Heart left ventricle (tissue), 16 donors: Measurements from ENCODE around the gene WWC1. TPM values are rescaled to one million over a fixed set of nuclear protein-coding genes. Genes with fewer than 3 reads are reported as not detected.

Experiments
- ATAC-seq, 4 donors: fragments of 200-7000 bp; cut with Tn5 transposase; one replicate each; pipeline ENCODE4 v1.9.1; 2020 to 2022; ENCODE audit warnings: moderate library complexity in 4 of 4, mild to moderate bottlenecking in 3 of 4, moderate number of reproducible peaks in 1 of 4
- DNase-seq, 5 donors: peaks; one replicate each; pipeline ENCODE4 v3.0.0-alpha.2; 2020
- H3K27ac ChIP-seq, 12 donors: fragments of 200-600 bp; sonication (generic) in 4 of 12; one replicate each; pipeline versions ENCODE4 v1.5.0 to v1.8.0; 2016 to 2022; ENCODE audit warnings: mild to moderate bottlenecking in 2 of 12
- H3K27me3 ChIP-seq, 9 donors: fragments of 200-600 bp; sonication (generic) in 2 of 9; one replicate each; pipeline versions ENCODE4 v1.5.1 to v1.8.0; 2016 to 2022; ENCODE audit warnings: mild to moderate bottlenecking in 3 of 9
- H3K36me3 ChIP-seq, 9 donors: fragments of 200-600 bp; sonication (generic) in 2 of 9; one replicate each; pipeline versions ENCODE4 v1.5.0 to v1.8.0; 2018 to 2022; ENCODE audit warnings: mild to moderate bottlenecking in 2 of 9
- H3K4me1 ChIP-seq, 12 donors: fragments of 200-600 bp; sonication (generic) in 4 of 12; one replicate each; pipeline versions ENCODE4 v1.5.0 to v1.8.0; 2016 to 2022; ENCODE audit warnings: mild to moderate bottlenecking in 3 of 12
- H3K4me3 ChIP-seq, 12 donors: fragments of 200-600 bp; sonication (generic) in 4 of 12; one replicate each; pipeline versions ENCODE4 v1.5.0 to v1.8.0; 2017 to 2022; ENCODE audit warnings: mild to moderate bottlenecking in 9 of 12, moderate library complexity in 4 of 12
- H3K9me3 ChIP-seq, 12 donors: fragments of 200-600 bp; sonication (generic) in 4 of 12; one replicate each; pipeline versions ENCODE4 v1.5.0 to v1.8.0; 2016 to 2022; ENCODE audit warnings: mild to moderate bottlenecking in 1 of 12
- POLR2A ChIP-seq, 2 donors: fragments of 450-650 bp; IDR thresholded peaks; one replicate each; pipeline ENCODE4 v1.6.1; 2017; ENCODE audit warnings: antibody characterized with exemption in 2 of 2, mild to moderate bottlenecking in 2 of 2, moderate library complexity in 2 of 2
- WGBS, 4 donors: extraction: QIAGEN DNeasy Blood & Tissue Kit in 2 of 4; methylation state at CpG; one replicate each; pipeline versions ENCODE4 v1.1.5 to v1.1.7; 2013 to 2018; 5-methylcytosine and 5-hydroxymethylcytosine counted together
- intact Hi-C, 10 donors: fragments of 100-400 bp; cut with DNase I; formaldehyde crosslinking; loops; one replicate each; pipeline versions ENCODE4 v1.11.1 to v1.14.2; 2022
- polyA plus RNA-seq, 2 donors: library from polyadenylated mRNA; stranded (reverse); fragments of 200-250 nt; gene quantifications; one replicate each; pipeline ENCODE4 v1.2.3, GENCODE V29; 2013
- total RNA-seq, 9 donors: library from RNA; depleted of rRNA in 2 of 9; stranded (reverse); fragments of >200 nt in 2 of 9; fragmentation: NEBNext Ultra II Directional in 3 of 9; extraction: Animal tissue kit (Norgen Biotek cat#: 25700) in 3 of 9; gene quantifications; one replicate each; pipeline versions ENCODE4 v1.1.0 to v1.2.4, GENCODE V29; 2016 to 2023
- TF ChIP-seq, protein P1 (sequence below), 12 donors: fragments of 200-600 bp; sonication (generic) in 4 of 12; IDR thresholded peaks; one replicate each; pipeline versions ENCODE4 v1.5.0 to v1.8.0; 2018 to 2022; ENCODE audit warnings: antibody characterized with exemption in 12 of 12, mild to moderate bottlenecking in 5 of 12
- donor health status: ischemic (EF 13 %, LVEDD 7.1; RV severe dilation, severe dysfunction).
- donor health status: healthy with polysubstance abuse.
- donor health status: DM: no; HTN: yes; CAD: no.
- donor health status: DM: no; HTN: no; CAD: no.
- donor health status: ischemic (EF 25% LVEDD 6.9; RV normal size, moderate dysfunction).
- donor health status: ischemic (EF 25% LVEDD 5.7; RV mildly dilated, moderate dysfunction).
- donor health status: healthy.
- donor health status: DM: yes; HTN: yes; CAD: no.
- donor health status: ischemic (EF 35%, LVEDD 5.7; RV mildly dilated, moderate dysfunction).
- donor health status: nonischemic (EF 11% LVEDD 7.7; RV severe dilation, severe dysfunction).
- donor health status: DM: yes; HTN: yes; CAD: no.
- donor health status: PGD.
- donor health status: ischemic (EF 29% LVEDD 5.4; RV normal size, mild dysfunction).
- donor health status: nonischemic (EF 23%, LVEDD 6.1; RV moderate dilation, normal function).

Gene WWC1
- total and polyA plus RNA-seq, 11 donors = 0.23 to 21.5 (median 1.7) TPM

DNA sequence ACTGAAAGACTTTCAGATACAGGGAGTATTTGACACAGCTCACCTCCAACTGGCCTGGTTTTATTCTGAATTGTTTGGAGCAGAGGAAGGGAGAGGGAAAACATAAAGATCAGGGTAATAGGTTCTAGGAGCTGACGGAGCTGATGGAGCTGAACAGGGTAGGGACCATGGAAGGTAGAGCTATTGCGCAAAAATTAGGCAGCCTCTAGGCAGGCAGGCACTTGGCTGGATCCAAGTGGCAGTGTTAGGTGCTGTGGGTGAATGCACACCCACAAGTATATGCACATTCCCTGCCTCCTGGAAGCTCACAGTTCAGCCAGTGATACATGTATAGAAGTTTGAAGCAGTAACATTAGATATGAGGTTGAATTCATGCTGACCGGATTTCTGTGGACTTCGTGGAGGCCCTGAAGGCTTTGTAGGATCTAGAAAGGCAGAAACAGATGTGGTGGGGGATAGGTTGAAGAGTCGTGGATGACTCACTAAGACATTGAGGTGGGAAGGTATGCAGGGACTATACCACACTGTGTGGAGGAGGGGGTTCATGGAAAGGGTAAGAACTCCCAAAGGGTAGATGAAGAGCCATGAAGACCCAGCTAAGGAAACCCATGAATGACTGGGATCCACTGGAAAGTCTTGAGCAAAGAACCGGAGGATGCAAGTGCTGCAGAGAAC is 50.8 kb downstream of the WWC1 start:
- no peak overlapping the region for H3K4me3 ChIP-seq
- peaks cover 0 to 11% (median 0%) of the 10 kb centered on the region in 9 donors for H3K27me3 ChIP-seq
- TF ChIP-seq, protein P1, sequence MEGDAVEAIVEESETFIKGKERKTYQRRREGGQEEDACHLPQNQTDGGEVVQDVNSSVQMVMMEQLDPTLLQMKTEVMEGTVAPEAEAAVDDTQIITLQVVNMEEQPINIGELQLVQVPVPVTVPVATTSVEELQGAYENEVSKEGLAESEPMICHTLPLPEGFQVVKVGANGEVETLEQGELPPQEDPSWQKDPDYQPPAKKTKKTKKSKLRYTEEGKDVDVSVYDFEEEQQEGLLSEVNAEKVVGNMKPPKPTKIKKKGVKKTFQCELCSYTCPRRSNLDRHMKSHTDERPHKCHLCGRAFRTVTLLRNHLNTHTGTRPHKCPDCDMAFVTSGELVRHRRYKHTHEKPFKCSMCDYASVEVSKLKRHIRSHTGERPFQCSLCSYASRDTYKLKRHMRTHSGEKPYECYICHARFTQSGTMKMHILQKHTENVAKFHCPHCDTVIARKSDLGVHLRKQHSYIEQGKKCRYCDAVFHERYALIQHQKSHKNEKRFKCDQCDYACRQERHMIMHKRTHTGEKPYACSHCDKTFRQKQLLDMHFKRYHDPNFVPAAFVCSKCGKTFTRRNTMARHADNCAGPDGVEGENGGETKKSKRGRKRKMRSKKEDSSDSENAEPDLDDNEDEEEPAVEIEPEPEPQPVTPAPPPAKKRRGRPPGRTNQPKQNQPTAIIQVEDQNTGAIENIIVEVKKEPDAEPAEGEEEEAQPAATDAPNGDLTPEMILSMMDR (IDR thresholded peaks at IDR 0.05) = no peak
- TF ChIP-seq POLR2A (IDR thresholded peaks at IDR 0.05) = no peak
- H3K9me3 ChIP-seq = no peaks in the 10 kb centered on the region
- no peaks in the 10 kb centered on the region for H3K36me3 ChIP-seq
- no peak for ATAC-seq
- no peak overlapping the region for H3K27ac ChIP-seq
- no peaks in the 10 kb centered on the region for H3K4me1 ChIP-seq
- 85 to 90% (median 88%) methylated on average over 6 of the region's 6 CpGs for WGBS, 4 donors
- no peak for DNase-seq
- intact Hi-C loops = no loop called here

DNA sequence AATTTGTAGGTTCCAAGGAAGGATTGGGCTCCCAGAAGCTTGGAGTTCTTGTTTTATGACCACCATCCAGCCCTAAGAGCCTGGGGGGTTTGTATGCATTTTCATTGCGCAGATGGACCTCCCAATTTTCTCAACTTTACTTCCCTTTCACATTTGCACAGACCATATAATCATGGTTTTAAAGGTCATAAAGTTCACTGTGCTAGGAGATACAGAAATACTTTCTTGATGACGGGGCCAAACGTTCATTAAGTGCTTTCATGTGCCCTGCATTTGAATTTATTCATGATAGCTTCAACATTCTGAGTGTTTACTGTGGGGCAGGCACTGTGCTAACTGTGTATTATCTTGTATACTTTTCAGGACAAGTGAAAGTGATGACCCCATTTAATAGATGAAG is 51.5 kb downstream of the WWC1 start:
- TF ChIP-seq, protein P1 (IDR thresholded peaks at IDR 0.05) = no peak
- no peak for TF ChIP-seq POLR2A (IDR thresholded peaks at IDR 0.05)
- WGBS, 4 donors = 48 to 79% (median 72%) methylated on average over 3 of the region's 3 CpGs
- Histone ChIP-seq H3K27me3 (peaks cover 0 to 11% (median 0%) of the 10 kb centered on the region in 9 donors), H3K4me1 (no peaks in the 10 kb centered on the region), H3K4me3 (no peak overlapping the region), H3K9me3 (no peaks in the 10 kb centered on the region), H3K27ac (no peak overlapping the region), H3K36me3 (no peaks in the 10 kb centered on the region)
- DNase-seq (no peak), ATAC-seq (no peak)
- intact Hi-C loops = no loop called here

DNA sequence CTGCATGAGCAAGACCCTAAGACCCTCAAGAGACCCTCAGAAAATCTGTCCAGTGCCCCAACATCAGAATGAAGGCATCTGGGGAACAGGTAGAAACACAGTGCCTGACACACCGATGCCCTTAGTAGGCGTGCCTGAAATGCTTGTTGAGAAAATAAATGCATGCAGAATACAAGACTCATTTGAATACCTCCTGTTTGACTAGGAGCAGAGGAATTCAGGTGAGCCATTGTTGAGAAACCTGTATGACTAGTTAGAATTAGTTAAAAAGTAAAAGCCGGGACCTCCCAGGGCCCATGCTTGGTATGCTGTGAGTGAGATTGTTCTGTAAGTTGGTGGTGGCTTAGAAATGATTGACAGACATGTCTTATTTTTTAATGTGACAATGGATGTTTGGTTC is 55.0 kb downstream of the WWC1 start:
- intact Hi-C loops = no loop called here
- DNase-seq (no peak), ATAC-seq (no peak)
- Histone ChIP-seq H3K27ac (no peak overlapping the region), H3K4me1 (no peaks in the 10 kb centered on the region), H3K36me3 (no peaks in the 10 kb centered on the region), H3K27me3 (no peaks in the 10 kb centered on the region), H3K4me3 (no peak overlapping the region), H3K9me3 (no peaks in the 10 kb centered on the region)
- WGBS, 4 donors = 79 to 87% (median 84%) methylated on average over 3 of the region's 3 CpGs
- no peak for TF ChIP-seq POLR2A (IDR thresholded peaks at IDR 0.05)
- TF ChIP-seq, protein P1 (IDR thresholded peaks at IDR 0.05) = no peak

DNA sequence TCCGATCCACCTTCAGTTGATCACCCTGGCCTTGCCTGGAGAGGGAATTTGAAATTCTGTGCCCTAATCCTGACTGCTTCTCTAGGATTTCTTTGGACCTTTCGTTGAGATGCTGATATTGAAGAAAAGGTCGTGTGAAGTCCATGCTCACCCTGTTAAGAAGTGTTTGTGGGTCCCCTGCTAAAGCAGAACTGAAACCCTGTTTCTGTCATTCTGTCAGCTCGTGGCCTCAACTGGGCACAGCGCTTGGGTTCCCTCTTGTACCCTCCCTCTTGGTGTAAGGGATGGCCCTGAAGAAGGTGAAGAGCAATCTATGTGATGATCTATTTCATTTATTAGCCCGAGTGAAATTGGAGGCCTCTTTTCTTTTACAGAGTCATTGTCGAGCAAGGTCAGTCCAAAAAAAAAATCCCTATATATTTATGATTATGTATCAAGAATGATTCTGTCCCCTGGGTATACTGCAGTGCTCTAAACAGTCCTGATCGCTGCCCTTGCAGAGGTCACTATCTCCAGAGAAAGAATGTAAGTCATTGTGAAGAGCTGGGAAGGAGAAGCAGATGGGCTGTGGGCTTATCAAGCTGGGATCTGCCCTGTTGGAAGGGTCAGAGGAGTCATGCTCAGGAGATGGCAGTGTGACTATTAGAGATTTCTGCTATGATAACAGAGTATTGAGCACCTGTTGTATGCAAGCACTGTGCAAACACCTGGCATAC is 56.1 kb downstream of the WWC1 start:
- Histone ChIP-seq H3K4me1 (no peaks in the 10 kb centered on the region), H3K27ac (no peak overlapping the region), H3K9me3 (no peaks in the 10 kb centered on the region), H3K27me3 (no peaks in the 10 kb centered on the region), H3K36me3 (no peaks in the 10 kb centered on the region), H3K4me3 (no peak overlapping the region)
- no peak for ATAC-seq
- WGBS, 4 donors = 74 to 87% (median 79%) methylated on average over 8 of the region's 8 CpGs
- TF ChIP-seq, protein P1 (IDR thresholded peaks at IDR 0.05) = no peak
- TF ChIP-seq POLR2A (IDR thresholded peaks at IDR 0.05) = no peak
- intact Hi-C loops = no loop called here
- no peak for DNase-seq
